Neural progenitor cell (in vitro differentiated cells): Measurements from ENCODE around the gene COIL. TPM values are rescaled to one million over a fixed set of nuclear protein-coding genes. Genes with fewer than 3 reads are reported as not detected.

Experiments
- DNase-seq: peaks from one replicate; pipeline ENCODE4 v3.0.0-alpha.2; 2016; ENCODE audit warnings: low spot score
- H2AFZ ChIP-seq: fragments of 200-600 bp; sonication (generic); replicated peaks from 2 replicates; pipeline ENCODE4 v1.6.1; 2016; ENCODE audit warnings: antibody characterized with exemption
- H3F3A ChIP-seq: fragments of 200-600 bp; sonication (generic); 2 replicates; pipeline ENCODE4 v1.6.1; 2016; ENCODE audit warnings: antibody characterized with exemption, low read depth
- H3K27ac ChIP-seq: fragments of 200-600 bp; sonication (generic); 2 replicates; pipeline ENCODE4 v1.5.1; 2016; ENCODE audit warnings: mild to moderate bottlenecking
- H3K27me3 ChIP-seq: fragments of 200-600 bp; sonication (generic); 2 replicates; pipeline ENCODE4 v1.6.1; 2016; ENCODE audit warnings: mild to moderate bottlenecking, moderate library complexity
- H3K36me3 ChIP-seq: fragments of 200-600 bp; sonication (generic); 2 replicates; pipeline ENCODE4 v1.5.1; 2016
- H3K4me1 ChIP-seq: fragments of 200-600 bp; sonication (generic); 2 replicates; pipeline ENCODE4 v1.6.1; 2016; ENCODE audit warnings: mixed run types
- H3K4me2 ChIP-seq: fragments of 200-600 bp; sonication (generic); 2 replicates; pipeline ENCODE4 v1.6.1; 2016
- H3K4me3 ChIP-seq: fragments of 200-600 bp; sonication (generic); 2 replicates; pipeline ENCODE4 v1.5.1; 2016
- H3K79me2 ChIP-seq: fragments of 200-600 bp; sonication (generic); 2 replicates; pipeline ENCODE4 v1.6.1; 2016; ENCODE audit warnings: low read depth
- H3K9ac ChIP-seq: fragments of 200-600 bp; sonication (generic); 2 replicates; pipeline ENCODE4 v1.6.1; 2016
- H3K9me3 ChIP-seq: fragments of 200-600 bp; sonication (generic); 2 replicates; pipeline ENCODE4 v1.5.1; 2016; ENCODE audit warnings: low read depth
- H4K20me1 ChIP-seq: fragments of 200-600 bp; sonication (generic); 2 replicates; pipeline ENCODE4 v1.6.1; 2016; ENCODE audit warnings: low read depth
- H3K27ac Mint-ChIP-seq: 3 replicates; pipeline ENCODE4 v1.8.0; 2021; ENCODE audit warnings: mixed read lengths
- H3K27me3 Mint-ChIP-seq: 2 replicates; pipeline ENCODE4 v1.8.0; 2022; ENCODE audit warnings: low read depth, mild to moderate bottlenecking, inconsistent platforms, moderate library complexity, mixed read lengths; ENCODE audit not compliant: insufficient read depth
- H3K36me3 Mint-ChIP-seq: 3 replicates; pipeline ENCODE4 v1.8.0; 2021; ENCODE audit warnings: mixed read lengths
- H3K4me1 Mint-ChIP-seq: 3 replicates; pipeline ENCODE4 v1.8.0; 2021; ENCODE audit warnings: mixed read lengths
- H3K4me3 Mint-ChIP-seq: 3 replicates; pipeline ENCODE4 v1.8.0; 2021; ENCODE audit warnings: mild to moderate bottlenecking, moderate library complexity, mixed read lengths
- H3K9me3 Mint-ChIP-seq: 3 replicates; pipeline ENCODE4 v1.8.0; 2020; ENCODE audit warnings: mixed read lengths
- EZH2 ChIP-seq: fragments of 200-600 bp; sonication (generic); IDR thresholded peaks from 2 replicates; pipeline ENCODE4 v1.6.1; 2017; ENCODE audit warnings: antibody characterized with exemption, mild to moderate bottlenecking, moderate library complexity
- EZH2phosphoT487 ChIP-seq: fragments of 200-600 bp; sonication (generic); IDR thresholded peaks from 2 replicates; pipeline ENCODE4 v1.6.1; 2017; ENCODE audit warnings: antibody characterized with exemption
- total RNA-seq: library from RNA; depleted of rRNA; stranded (reverse); fragments of >200 nt; gene quantifications from 2 replicates; pipeline ENCODE4 v1.2.3, GENCODE V29; 2015; ENCODE audit warnings: low replicate concordance
- TF ChIP-seq, protein P1 (sequence below): fragments of 200-600 bp; sonication (generic); IDR thresholded peaks from 2 replicates; pipeline ENCODE4 v1.5.1; 2017; ENCODE audit warnings: antibody characterized with exemption, mild to moderate bottlenecking

The COIL gene
- total RNA-seq, 1 donor from 2014 or later = 40.0 TPM

GRCh38 chr17:56894859-56895455 is 65.9 kb downstream of the COIL start:
- Mint-ChIP-seq H3K27me3 (no peaks in the 10 kb centered on the region), H3K4me1 (peaks cover 30% of the 10 kb centered on the region), H3K4me3 (no peak overlapping the region), H3K27ac (peak overlapping the region; percentile 17), H3K9me3 (no peaks in the 10 kb centered on the region), H3K36me3 (peaks cover 25% of the 10 kb centered on the region)
- Histone ChIP-seq H3F3A (no peaks in the 10 kb centered on the region), H2AFZ (no peak overlapping the region), H3K27ac (no peak overlapping the region), H3K36me3 (no peaks in the 10 kb centered on the region), H3K9ac (no peak overlapping the region), H3K4me1 (no peaks in the 10 kb centered on the region), H4K20me1 (no peaks in the 10 kb centered on the region), H3K27me3 (no peaks in the 10 kb centered on the region), H3K79me2 (no peaks in the 10 kb centered on the region), H3K4me2 (no peak overlapping the region), H3K9me3 (no peaks in the 10 kb centered on the region), H3K4me3 (no peak overlapping the region)
- DNase-seq = no peak
- TF ChIP-seq EZH2phosphoT487 = no peak
- no peak for TF ChIP-seq EZH2
- TF ChIP-seq, protein P1, sequence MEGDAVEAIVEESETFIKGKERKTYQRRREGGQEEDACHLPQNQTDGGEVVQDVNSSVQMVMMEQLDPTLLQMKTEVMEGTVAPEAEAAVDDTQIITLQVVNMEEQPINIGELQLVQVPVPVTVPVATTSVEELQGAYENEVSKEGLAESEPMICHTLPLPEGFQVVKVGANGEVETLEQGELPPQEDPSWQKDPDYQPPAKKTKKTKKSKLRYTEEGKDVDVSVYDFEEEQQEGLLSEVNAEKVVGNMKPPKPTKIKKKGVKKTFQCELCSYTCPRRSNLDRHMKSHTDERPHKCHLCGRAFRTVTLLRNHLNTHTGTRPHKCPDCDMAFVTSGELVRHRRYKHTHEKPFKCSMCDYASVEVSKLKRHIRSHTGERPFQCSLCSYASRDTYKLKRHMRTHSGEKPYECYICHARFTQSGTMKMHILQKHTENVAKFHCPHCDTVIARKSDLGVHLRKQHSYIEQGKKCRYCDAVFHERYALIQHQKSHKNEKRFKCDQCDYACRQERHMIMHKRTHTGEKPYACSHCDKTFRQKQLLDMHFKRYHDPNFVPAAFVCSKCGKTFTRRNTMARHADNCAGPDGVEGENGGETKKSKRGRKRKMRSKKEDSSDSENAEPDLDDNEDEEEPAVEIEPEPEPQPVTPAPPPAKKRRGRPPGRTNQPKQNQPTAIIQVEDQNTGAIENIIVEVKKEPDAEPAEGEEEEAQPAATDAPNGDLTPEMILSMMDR = no peak

DNA sequence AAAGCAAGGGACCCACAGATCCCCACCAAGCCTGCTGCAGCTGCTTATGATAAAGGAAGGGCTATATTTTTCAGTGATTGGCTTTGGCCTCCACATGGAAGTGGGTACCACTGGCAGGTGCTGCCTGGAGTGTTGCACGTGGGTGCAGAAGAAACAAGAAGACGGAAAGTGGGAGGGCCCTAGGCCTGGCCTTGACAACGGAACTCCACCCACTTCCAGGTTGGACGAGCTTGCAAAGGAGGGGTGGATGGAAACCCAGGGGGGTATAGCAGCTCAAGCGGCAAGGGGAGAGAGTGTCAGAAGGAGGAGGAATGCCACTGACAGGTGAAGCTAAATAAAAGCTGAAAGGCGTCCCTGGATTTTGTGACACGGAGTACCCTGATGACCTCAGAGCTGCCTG is 67.3 kb downstream of the COIL start:
- no peaks in the 10 kb centered on the region for H3K27me3 ChIP-seq
- no peak overlapping the region for H3K4me2 ChIP-seq
- no peaks in the 10 kb centered on the region for H3K36me3 ChIP-seq
- Mint-ChIP-seq H3K36me3 (peaks cover 18% of the 10 kb centered on the region), H3K4me3 (no peak overlapping the region), H3K27ac (no peak overlapping the region), H3K4me1 (peaks cover 19% of the 10 kb centered on the region), H3K27me3 (no peaks in the 10 kb centered on the region), H3K9me3 (peaks cover under 1% of the 10 kb centered on the region)
- no peaks in the 10 kb centered on the region for H3K4me1 ChIP-seq
- H3K9ac ChIP-seq = no peak overlapping the region
- H2AFZ ChIP-seq = no peak overlapping the region
- no peak for DNase-seq
- no peak overlapping the region for H3K4me3 ChIP-seq
- no peaks in the 10 kb centered on the region for H3K9me3 ChIP-seq
- H3F3A ChIP-seq = no peaks in the 10 kb centered on the region
- no peaks in the 10 kb centered on the region for H3K79me2 ChIP-seq
- no peak overlapping the region for H3K27ac ChIP-seq
- no peaks in the 10 kb centered on the region for H4K20me1 ChIP-seq
- TF ChIP-seq, protein P1 = no peak
- no peak for TF ChIP-seq EZH2phosphoT487

GRCh38 chr17:56892333-56892732 is 68.5 kb downstream of the COIL start:
- peaks cover 15% of the 10 kb centered on the region for H3K4me1 Mint-ChIP-seq
- no peak for TF ChIP-seq EZH2phosphoT487
- TF ChIP-seq, protein P1 = no peak
- TF ChIP-seq EZH2 = no peak
- Histone ChIP-seq H4K20me1 (no peaks in the 10 kb centered on the region), H3K27ac (no peak overlapping the region), H3K27me3 (no peaks in the 10 kb centered on the region), H3K9me3 (no peaks in the 10 kb centered on the region), H3K4me2 (no peak overlapping the region), H3K36me3 (no peaks in the 10 kb centered on the region), H2AFZ (no peak overlapping the region), H3K4me1 (no peaks in the 10 kb centered on the region), H3K9ac (no peak overlapping the region), H3F3A (no peaks in the 10 kb centered on the region), H3K79me2 (no peaks in the 10 kb centered on the region), H3K4me3 (no peak overlapping the region)
- H3K27me3 Mint-ChIP-seq = no peaks in the 10 kb centered on the region
- H3K4me3 Mint-ChIP-seq = no peak overlapping the region
- DNase-seq = no peak
- H3K36me3 Mint-ChIP-seq = peaks cover 15% of the 10 kb centered on the region
- peaks cover 7% of the 10 kb centered on the region for H3K9me3 Mint-ChIP-seq
- H3K27ac Mint-ChIP-seq = no peak overlapping the region
